Astrocyte of the spinal cord (primary cell): Measurements from ENCODE around the gene NRM.
"Not testable (repeated sequence)": the region's sequence is repeated elsewhere in the genome, so short reads cannot be mapped to it uniquely, and the experiment has no call there.

Source experiments
- DNase-seq: peaks from one replicate; pipeline ENCODE4 v3.0.0; 2011; ENCODE audit warnings: low read depth, low spot score
- H3K4me3 ChIP-seq: 2 replicates; pipeline ENCODE4 v1.5.1; 2011; ENCODE audit warnings: low read depth, mild to moderate bottlenecking, low read length, moderate library complexity
- CTCF ChIP-seq: IDR thresholded peaks from 2 replicates; pipeline ENCODE4 v1.5.1; 2012; ENCODE audit warnings: low read depth, mild to moderate bottlenecking, low read length, inconsistent platforms
- in situ Hi-C: cut with HindIII; loops from 2 replicates; pipeline ENCODE4 v1.10.0; 2017; ENCODE audit warnings: low sequenced_read_pairs

NRM gene

GRCh38 chr6:30723843-30724741, 33.3 kb upstream of the NRM start:
- TF ChIP-seq CTCF = peak; percentile 3
- DNase-seq, in situ Hi-C loops, H3K4me3 ChIP-seq: not testable (repeated sequence)

- peak overlapping the region; percentile 99 for H3K4me3 ChIP-seq
- DNase-seq, in situ Hi-C loops: not testable (repeated sequence)
Observed at GRCh38 chr6:30723159-30723842, 32.5 kb upstream of the NRM start.

DNA sequence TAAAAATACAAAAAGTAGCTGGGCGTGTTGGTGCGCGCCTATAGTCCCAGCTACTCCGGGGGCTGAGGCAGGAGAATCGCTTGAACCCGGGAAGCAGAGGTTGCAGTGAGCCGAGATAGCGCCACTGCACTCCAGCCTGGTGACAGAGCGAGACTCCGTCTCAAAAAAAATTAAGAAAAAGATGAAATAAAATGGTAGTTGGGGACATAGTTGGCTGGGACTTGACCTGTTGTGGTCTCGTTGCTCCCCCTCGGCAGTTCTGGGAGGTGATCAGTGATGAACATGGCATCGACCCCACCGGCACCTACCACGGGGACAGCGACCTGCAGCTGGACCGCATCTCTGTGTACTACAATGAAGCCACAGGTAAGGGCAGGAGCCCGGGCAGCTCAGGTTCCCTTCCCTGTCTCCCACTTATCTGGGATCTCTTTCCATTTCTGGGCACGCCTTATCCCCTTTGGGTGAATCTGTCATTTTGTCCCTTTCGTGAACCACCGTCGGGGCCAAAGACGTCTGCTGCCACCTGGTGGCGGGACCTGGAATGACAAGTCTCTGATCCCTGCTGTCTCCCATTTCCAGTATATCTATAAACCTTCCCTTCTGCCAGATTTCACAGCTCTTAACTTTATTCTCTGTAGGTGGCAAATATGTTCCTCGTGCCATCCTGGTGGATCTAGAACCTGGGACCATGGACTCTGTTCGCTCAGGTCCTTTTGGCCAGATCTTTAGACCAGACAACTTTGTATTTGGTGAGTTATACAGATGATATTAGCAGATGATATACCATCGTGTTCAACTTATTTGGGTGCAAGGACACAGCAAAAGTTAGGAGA, 31.7 kb upstream of the NRM start:
- peak; percentile 88 for TF ChIP-seq CTCF
- peak; percentile 72 for DNase-seq
- H3K4me3 ChIP-seq = peak overlapping the region; percentile 99
- in situ Hi-C loops = no loop called here

DNA sequence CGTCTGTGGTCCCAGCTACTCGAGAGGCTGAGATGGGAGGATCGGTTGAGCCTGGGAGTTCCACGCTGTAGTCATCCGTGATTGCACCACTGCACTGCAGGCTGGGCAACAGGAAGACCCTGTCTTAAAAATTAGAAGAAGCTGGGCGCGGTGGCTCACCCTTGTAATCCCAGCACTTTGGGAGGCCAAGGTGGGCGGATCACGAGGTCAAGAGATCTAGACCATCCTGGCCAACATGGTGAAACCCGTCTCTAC, 31.2 kb upstream of the NRM start:
- in situ Hi-C loops, DNase-seq: not testable (repeated sequence)
- H3K4me3 ChIP-seq = peak overlapping the region; percentile 99

- in situ Hi-C loops = no loop called here
- TF ChIP-seq CTCF = peak; percentile 16
- peak overlapping the region; percentile 99 for H3K4me3 ChIP-seq
- peak; percentile 90 for DNase-seq
Observed at GRCh38 chr6:30721198-30722024, 30.6 kb upstream of the NRM start.

GRCh38 chr6:30720738-30721197, 30.0 kb upstream of the NRM start:
- DNase-seq = no peak
- no peak for TF ChIP-seq CTCF
- peak overlapping the region; percentile 99 for H3K4me3 ChIP-seq
- in situ Hi-C loops = no loop called here
